Mucosa of gallbladder (tissue), 1 donor: ENCODE data around the gene NANOS3. TPM values are rescaled to one million over a fixed set of nuclear protein-coding genes. Genes with fewer than 3 reads are reported as not detected.
A peak's percentile ranks its signal among the peaks of the same experiment; 100 is the strongest.

Source experiments
- DNase-seq: peaks from one replicate; pipeline ENCODE4 v3.0.0-alpha.2; 2020; ENCODE audit warnings: low spot score
- total RNA-seq: library from RNA; stranded (reverse); gene quantifications from one replicate; pipeline ENCODE4 v1.2.1, GENCODE V29; 2021
- donor health status: DM: no; HTN: no; CAD: no.

Gene NANOS3
- total RNA-seq = 0.75 TPM

DNA sequence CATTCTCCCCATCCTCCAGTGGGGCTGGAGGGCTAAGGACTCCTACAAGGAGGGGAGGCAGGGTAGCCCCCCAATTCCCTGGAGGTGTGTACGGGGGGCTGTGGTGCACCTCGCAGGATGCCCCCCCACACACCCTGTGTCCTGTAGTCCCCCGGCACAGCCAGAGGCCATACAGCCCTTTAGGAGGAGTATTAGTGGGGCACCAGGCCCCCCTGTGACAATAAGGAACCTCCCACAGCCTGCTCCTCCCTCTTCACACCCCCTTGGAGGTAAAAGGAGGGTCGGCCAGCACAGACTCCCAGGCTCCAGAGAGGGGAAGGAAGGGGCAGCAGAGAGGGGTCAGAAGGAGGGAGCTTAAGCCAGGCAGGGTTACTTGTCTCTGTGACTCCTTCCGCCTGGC is at the start of gene NANOS3:
TSS of gene NANOS3 (plus strand) at position 301 of the 400 bp plus-strand sequence. CDS start 115 bp downstream, outside the sequence.
- DNase-seq = no peak

- no peak for DNase-seq
Observed at GRCh38 chr19:13827656-13828055, 49.3 kb upstream of the NANOS3 start.

GRCh38 chr19:13830114-13830740 is 46.7 kb upstream of the NANOS3 start:
- no peak for DNase-seq

DNA sequence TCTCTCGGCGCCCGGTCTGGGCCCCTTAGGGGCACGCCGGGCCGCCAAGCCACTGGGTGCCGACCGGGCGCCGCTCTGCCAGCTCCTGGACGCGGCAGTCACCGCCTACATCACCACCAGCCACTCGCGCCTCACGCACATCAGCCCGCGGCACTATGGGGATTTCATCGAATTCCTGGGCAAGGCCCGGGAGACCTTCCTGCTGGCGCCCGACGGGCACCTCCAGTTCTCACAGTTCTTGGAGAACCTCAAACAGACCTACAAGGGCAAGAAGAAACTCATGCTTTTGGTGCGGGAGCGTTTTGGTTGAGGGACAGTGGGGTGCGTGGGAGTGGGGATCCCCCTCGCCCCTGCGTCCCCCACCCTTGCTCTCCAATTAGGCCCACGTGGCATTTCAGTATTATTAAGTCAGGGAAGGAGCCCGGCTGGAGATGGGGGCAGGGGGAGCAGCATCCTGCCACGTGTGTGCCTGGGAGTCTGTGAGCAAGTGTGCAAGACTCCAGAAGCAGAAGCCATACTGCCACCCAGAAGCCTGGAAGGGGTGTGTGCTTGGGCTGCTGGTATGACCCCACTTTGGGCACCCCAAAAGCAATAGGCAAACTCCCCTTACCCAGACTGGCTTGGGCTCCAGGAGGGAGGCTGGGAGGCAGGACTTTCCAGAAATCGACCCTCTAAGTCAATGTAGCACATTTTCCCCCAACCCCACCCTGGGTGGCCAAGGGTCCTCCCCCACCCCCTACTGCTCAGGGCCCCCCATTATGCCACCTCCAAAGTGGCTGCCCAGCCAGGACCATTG is 46.0 kb upstream of the NANOS3 start:
- DNase-seq = no peak

- DNase-seq = no peak
Observed at GRCh38 chr19:13831537-13832467, 45.1 kb upstream of the NANOS3 start.

DNA sequence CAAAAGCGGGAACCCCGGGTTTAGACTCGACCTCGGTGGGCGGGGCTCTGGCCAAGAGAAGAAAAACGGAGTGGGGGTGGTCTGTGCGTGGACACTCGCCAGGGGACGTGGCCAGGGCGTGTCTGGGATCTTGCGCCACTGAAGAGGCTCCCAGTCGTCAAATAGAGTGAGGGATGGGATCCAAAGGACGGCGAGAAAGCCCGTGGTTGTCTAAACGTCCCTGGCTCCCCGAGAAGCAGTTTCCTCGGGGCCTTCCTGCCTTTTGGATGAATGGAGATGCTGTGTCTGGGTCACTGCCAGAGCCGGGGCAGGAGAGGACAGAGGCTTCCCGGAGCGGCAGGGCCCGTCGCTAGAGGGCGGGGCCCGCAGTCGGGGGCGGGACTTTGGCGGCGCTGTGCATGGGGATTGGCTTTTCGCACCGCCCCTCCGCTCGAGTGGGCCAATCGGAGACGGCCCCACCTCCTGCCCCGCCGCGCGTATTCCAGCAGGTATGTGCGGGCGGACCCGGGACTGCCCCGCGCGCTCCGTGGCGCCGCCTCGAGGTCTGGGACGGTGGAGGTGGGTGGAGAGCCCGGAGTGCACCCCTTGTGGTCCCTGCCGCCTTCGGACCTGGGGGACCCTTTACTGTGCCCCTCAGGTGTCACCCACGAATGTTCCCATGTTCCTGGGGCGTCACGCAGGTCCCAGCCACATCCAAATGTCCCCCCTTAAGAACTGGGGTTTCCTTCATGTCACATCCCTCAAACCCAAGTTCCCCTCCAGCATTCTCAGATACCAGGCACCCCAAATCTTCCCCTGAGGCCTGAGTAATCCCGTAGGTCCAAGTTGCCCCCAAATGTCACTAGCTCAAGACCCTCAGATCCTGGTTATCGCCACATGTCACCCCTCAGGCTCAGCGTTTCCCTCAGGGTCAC is 43.3 kb upstream of the NANOS3 start:
- peak; percentile 93 for DNase-seq

- no peak for DNase-seq
Observed at GRCh38 chr19:13834244-13835069, 42.5 kb upstream of the NANOS3 start.

DNA sequence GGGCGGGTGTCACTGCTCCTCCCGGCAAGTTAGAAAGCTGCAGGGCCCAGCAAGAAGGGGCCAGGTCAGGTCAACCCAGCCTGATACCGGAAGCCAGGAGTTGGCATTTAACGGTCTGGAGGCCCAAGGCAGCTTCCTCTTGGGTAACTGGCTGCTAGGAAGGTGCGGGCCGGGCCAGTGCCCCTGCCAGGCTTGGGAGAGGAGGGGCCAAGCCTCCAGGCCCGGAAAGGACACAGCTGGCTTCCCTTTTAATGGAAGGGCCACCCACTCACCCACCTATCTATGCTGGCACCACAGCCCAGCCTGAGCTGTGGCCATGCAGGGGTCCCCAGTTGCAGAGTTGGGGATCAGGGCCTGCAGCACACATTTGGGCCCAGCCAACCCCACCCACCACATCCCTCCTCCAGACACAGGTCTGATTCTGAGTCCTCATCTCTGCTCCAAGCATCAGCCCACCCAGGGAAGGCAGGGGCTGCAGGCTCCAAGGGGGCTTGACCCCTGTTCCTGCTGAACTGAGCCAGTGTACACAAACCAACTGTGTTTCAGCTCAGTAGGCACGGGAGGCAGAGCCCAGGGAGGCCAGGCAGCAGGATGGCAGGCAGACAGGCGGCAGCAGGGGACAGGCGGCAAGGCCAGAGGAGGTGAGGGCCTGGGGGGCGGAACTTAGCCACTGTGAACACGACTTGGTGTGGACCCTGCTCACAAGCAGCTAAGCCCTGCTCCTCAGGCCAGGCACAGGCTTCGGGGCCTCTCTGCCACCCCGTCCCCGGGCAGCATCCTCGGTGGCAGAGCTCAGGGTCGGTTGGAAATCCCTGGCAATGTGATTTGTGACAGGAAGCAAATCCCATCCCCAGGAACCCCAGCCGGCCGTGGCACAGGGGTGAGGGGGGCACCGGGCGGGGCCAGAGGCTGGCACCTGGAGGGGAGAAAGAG is 40.9 kb upstream of the NANOS3 start:
- no peak for DNase-seq

DNA sequence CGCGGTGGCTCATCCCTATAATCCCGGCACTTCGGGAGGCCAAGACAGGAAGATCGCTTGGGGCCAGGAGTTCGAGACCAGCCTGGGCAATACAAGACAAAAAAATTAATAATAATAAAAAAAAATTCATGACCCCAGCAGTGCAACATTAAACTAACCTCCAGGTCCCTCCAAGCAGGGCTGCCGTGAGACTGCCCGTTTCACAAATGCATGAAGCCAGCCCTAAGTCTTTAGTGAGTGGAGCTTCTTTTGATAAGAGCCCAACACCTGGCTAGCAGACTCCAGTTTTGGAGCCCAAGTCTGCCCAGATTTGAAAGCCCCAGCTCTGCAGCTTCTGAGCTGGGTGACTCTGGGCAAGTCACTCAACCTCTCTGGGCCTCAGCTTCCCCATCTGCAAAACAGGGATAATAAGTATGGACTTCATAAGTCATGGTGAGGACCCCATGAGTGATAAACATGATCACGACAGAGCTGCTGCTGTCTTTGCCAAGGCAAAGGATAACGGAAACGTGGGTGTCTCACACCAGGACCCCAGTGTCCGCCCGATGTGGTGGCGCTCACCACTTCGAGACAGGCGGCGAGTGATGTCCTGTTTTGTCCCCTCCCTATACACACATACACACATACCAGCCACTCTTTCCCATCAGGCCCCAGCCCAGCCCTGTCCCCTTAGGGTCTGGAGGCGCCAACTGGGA is 38.4 kb upstream of the NANOS3 start:
- DNase-seq = no peak

DNA sequence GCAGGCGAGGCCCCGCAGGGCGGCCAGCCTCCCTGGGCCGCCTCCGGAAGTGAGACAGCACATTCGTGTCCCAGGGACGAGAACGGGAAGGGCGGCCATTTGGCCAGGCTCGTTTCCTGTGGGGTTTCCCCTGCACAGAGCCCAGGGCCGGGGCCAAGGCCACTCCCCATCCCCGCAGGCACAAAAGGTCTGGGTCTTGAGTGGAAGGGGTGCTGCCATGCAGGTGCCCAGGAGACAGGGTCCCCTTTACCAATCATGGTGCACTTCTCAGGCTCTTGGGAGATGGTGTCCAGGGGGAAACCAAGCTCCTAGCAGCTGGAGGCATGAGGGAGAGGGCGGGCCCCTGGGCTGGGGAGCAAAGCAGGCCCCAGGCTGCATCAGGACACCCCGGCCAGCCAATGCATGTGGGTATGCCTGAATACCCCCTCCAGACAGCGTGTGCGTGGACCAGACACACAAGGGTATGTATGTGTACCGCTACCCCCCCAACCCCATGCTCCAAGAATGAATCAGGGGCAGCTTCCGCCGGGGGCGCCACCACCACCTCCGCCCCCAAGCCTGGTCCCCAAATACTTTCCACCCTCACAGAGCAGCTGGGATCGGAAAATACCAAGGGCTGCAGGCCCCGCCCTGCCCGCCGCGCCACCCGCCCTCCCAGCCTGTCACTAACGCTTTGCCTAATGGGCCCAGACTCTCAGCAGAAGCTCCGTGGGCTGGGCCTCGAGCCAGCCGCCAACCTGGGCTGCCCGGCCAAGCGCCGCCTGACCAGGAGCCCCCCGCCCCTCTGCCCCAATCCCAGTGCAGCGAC is 37.6 kb upstream of the NANOS3 start:
- peak; percentile 82 for DNase-seq

DNA sequence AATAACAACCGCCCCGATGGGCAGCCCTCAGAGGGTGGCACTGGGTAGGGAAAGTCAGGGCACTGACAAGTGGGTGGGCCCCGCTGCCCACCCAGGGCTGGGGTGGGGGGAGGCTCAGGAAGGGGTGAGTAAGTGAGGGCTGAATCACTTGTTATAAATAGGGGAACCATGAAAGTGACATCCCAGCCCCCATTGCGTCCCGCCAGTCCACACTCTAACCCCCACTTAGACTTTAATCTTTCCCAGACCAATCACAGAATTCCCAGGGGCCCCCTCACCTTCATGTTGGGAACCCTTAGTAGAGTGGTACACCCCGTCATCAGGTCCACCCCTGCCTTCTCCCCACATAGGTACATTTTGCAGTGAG is 37.0 kb upstream of the NANOS3 start:
- DNase-seq = no peak

GRCh38 chr19:13840305-13841085 is 36.4 kb upstream of the NANOS3 start:
- DNase-seq = no peak

GRCh38 chr19:13841086-13841961 is 35.6 kb upstream of the NANOS3 start:
- DNase-seq = no peak

GRCh38 chr19:13841962-13842290 is 35.0 kb upstream of the NANOS3 start:
- no peak for DNase-seq

DNA sequence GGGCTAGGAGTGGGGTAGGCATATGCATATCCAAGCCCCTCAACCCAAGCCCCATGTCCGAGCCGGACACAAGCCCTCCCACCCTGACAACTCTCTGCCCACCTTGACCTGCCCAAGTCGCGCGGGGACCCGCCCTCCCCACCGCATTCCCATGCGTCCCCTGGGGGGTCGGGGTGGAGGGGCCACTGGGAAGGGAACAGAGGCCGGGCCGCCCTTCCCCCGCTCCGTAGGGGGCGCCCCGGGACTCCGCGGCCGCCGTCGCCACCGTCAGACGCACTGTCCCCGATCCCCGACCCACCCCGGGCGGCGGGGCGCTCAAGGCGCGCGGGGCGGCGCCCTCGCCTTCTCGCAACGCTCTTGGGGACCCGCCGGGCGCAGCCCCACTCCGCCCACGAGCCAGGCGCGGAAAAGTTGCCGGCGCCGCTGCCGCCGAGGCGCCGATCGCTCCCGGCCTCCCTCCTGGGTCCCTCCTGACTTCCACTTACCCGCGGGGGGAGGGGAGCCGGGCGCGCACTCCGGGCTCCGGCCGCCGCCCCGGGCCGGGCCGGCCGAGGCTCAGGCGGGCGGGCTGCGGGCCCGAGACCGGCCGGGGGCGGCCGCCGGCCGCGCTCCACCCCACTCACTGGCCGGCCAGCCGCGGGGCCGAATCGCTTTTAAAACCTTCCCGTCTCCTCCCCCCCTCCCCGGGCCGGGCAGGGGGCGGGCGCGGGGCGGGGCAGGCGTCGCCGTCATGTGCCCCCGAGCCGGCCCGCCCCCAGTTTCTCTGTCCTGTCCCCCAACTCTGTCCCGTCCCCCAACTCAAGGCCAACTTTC is 34.4 kb upstream of the NANOS3 start:
- DNase-seq = peak; percentile 82
